A673 (cell line): ENCODE results near the gene DLGAP1. TPM values are rescaled to one million over a fixed set of nuclear protein-coding genes. Genes with fewer than 3 reads are reported as not detected.

Experiments used
- BruUV-seq: library from RNA; stranded (reverse); fragments of 400-500 nt; replicated peaks from 2 replicates; lab custom pipeline; 2021; lab: Mats Ljungman, UMichigan
- CTCF ChIA-PET: fragments of 300-600 bp; sonication (Branson Sonifier 250); formaldehyde crosslinking; loops from one replicate; lab custom pipeline; 2022; ENCODE audit warnings: antibody characterized with exemption; lab: Charles Lee
- POLR2A ChIA-PET: fragments of 300-600 bp; sonication (Branson Sonifier 250); formaldehyde crosslinking; loops from one replicate; lab custom pipeline; 2022; ENCODE audit warnings: antibody characterized with exemption; ENCODE audit not compliant: low non-redundant PET; lab: Charles Lee
- DNase-seq: peaks from one replicate; pipeline ENCODE4 v3.0.0-alpha.2; 2015; ENCODE audit warnings: low spot score
- H3K27ac ChIP-seq: fragments of 200-600 bp; sonication (generic); 2 replicates; pipeline ENCODE4 v1.5.1; 2016; ENCODE audit warnings: mixed run types, low read depth, mild to moderate bottlenecking, mixed read lengths, antibody characterized with exemption, low read length; ENCODE audit not compliant: poor library complexity, severe bottlenecking
- H3K27me3 ChIP-seq: fragments of 200-600 bp; sonication (generic); replicated peaks from 2 replicates; pipeline ENCODE4 v1.6.1; 2017; ENCODE audit warnings: mixed run types, low read depth, mild to moderate bottlenecking, mixed read lengths, antibody characterized with exemption, low read length; ENCODE audit not compliant: insufficient read depth, poor library complexity
- H3K36me3 ChIP-seq: fragments of 200-600 bp; sonication (generic); 2 replicates; pipeline ENCODE4 v1.6.1; 2016; ENCODE audit warnings: mixed run types, mild to moderate bottlenecking, mixed read lengths, antibody characterized with exemption, low read length; ENCODE audit not compliant: insufficient read depth, poor library complexity, severe bottlenecking
- H3K4me1 ChIP-seq: fragments of 200-600 bp; sonication (generic); 2 replicates; pipeline ENCODE4 v1.6.1; 2017; ENCODE audit warnings: mixed run types, mild to moderate bottlenecking, mixed read lengths, antibody characterized with exemption, low read length; ENCODE audit not compliant: insufficient read depth, poor library complexity, severe bottlenecking
- H3K4me3 ChIP-seq: fragments of 200-600 bp; sonication (generic); 2 replicates; pipeline ENCODE4 v1.5.1; 2016; ENCODE audit warnings: low read depth, mixed run types, mild to moderate bottlenecking, mixed read lengths, low read length; ENCODE audit not compliant: poor library complexity, severe bottlenecking
- H3K9me3 ChIP-seq: fragments of 200-600 bp; sonication (generic); 2 replicates; pipeline ENCODE4 v1.6.1; 2016; ENCODE audit warnings: mixed run types, low read depth, mild to moderate bottlenecking, mixed read lengths, antibody characterized with exemption, low read length; ENCODE audit not compliant: poor library complexity, severe bottlenecking
- CTCF ChIP-seq: fragments of 300-800, 200-600 bp; sonication (generic); conservative IDR thresholded peaks from 2 replicates; pipeline ENCODE4 v1.5.1; 2017; ENCODE audit warnings: low read depth, mild to moderate bottlenecking, antibody characterized with exemption, low read length, moderate library complexity, mixed read lengths
- EZH2 ChIP-seq: fragments of 200-600 bp; sonication (generic); IDR thresholded peaks from 2 replicates; pipeline ENCODE4 v1.6.1; 2017; ENCODE audit warnings: borderline replicate concordance, low read depth, mild to moderate bottlenecking, mixed read lengths, antibody characterized with exemption, low read length; ENCODE audit not compliant: poor library complexity, severe bottlenecking
- intact Hi-C: fragments of 100-400 bp; cut with micrococcal nuclease; formaldehyde crosslinking; loops from one replicate; pipeline ENCODE4 v1.10.0; 2022; ENCODE audit not compliant: unreplicated experiment
- total RNA-seq: library from RNA; stranded (reverse); gene quantifications from 2 replicates; pipeline ENCODE4 v1.2.3, GENCODE V29; 2021

DLGAP1 gene
- total RNA-seq, 1 experiment from 2014 or later: 135 TPM

GRCh38 chr18:4358618-4359017 is 96.5 kb downstream of the DLGAP1 start:
- CTCF ChIA-PET: no interaction called here
- intact Hi-C loops: no loop called here
- POLR2A ChIA-PET: no interaction called here
- Histone ChIP-seq H3K27me3 (no peaks in the 10 kb centered on the region), H3K4me3 (no peak overlapping the region), H3K36me3 (no peaks in the 10 kb centered on the region), H3K9me3 (no peaks in the 10 kb centered on the region), H3K27ac (no peak overlapping the region), H3K4me1 (peaks cover 7% of the 10 kb centered on the region)
- BruUV-seq: no TSS peak
- TF ChIP-seq EZH2 (no peak), CTCF (no peak)
- no peak for DNase-seq

GRCh38 chr18:4357579-4357978 is 97.5 kb downstream of the DLGAP1 start:
- Histone ChIP-seq H3K4me1 (peaks cover 14% of the 10 kb centered on the region), H3K27ac (no peak overlapping the region), H3K36me3 (no peaks in the 10 kb centered on the region), H3K27me3 (no peaks in the 10 kb centered on the region), H3K9me3 (no peaks in the 10 kb centered on the region), H3K4me3 (no peak overlapping the region)
- TF ChIP-seq CTCF (no peak), EZH2 (no peak)
- no TSS peak for BruUV-seq
- intact Hi-C loops: no loop called here
- POLR2A ChIA-PET: no interaction called here
- CTCF ChIA-PET: no interaction called here
- DNase-seq: no peak

- H3K27ac ChIP-seq: no peak overlapping the region
- intact Hi-C loops: no loop called here
- H3K36me3 ChIP-seq: no peaks in the 10 kb centered on the region
- DNase-seq: no peak
- no TSS peak for BruUV-seq
- no peaks in the 10 kb centered on the region for H3K27me3 ChIP-seq
- H3K4me1 ChIP-seq: peaks cover 15% of the 10 kb centered on the region
- H3K9me3 ChIP-seq: no peaks in the 10 kb centered on the region
- no peak for TF ChIP-seq EZH2
- no peak for TF ChIP-seq CTCF
- no peak overlapping the region for H3K4me3 ChIP-seq
- CTCF ChIA-PET: no interaction called here
- POLR2A ChIA-PET: no interaction called here
Measured at GRCh38 chr18:4356929-4357328, 98.2 kb downstream of the DLGAP1 start.
